Measurements from ENCODE around the gene MT3. TPM values are rescaled to one million over a fixed set of nuclear protein-coding genes. Genes with fewer than 3 reads are reported as not detected.

The MT3 gene
- total RNA-seq, 1 donor from 2014 or later, result not detected

GRCh38 chr16:56594292-56594619 lies 4.9 kb downstream of the MT3 start:
- Mint-ChIP-seq H3K4me1 (peaks cover 9% of the 10 kb centered on the region), H3K27me3 (ENCODE audit: low read depth) (peaks cover 72% of the 10 kb centered on the region), H3K9me3 (peaks cover 3% of the 10 kb centered on the region), H3K36me3 (ENCODE audit: low read depth) (no peaks in the 10 kb centered on the region), H3K4me3 (no peak overlapping the region), H3K27ac (ENCODE audit: unreplicated experiment) (no peak overlapping the region)
- TF ChIP-seq CTCF (conservative IDR thresholded peaks at IDR 0.05), result no peak
- DNase-seq (ENCODE audit: low read depth, low spot score), result no peak

- peak; percentile 66 for TF ChIP-seq CTCF (conservative IDR thresholded peaks at IDR 0.05)
- Mint-ChIP-seq H3K27me3 (ENCODE audit: low read depth) (peaks cover 32% of the 10 kb centered on the region), H3K9me3 (peaks cover 3% of the 10 kb centered on the region), H3K4me1 (peaks cover 6% of the 10 kb centered on the region), H3K27ac (ENCODE audit: unreplicated experiment) (no peak overlapping the region), H3K4me3 (no peak overlapping the region), H3K36me3 (ENCODE audit: low read depth) (no peaks in the 10 kb centered on the region)
- peak; percentile 35 for DNase-seq (ENCODE audit: low read depth, low spot score)
These were observed 11.2 kb downstream of the MT3 start for GRCh38 chr16:56600398-56600999.

DNA sequence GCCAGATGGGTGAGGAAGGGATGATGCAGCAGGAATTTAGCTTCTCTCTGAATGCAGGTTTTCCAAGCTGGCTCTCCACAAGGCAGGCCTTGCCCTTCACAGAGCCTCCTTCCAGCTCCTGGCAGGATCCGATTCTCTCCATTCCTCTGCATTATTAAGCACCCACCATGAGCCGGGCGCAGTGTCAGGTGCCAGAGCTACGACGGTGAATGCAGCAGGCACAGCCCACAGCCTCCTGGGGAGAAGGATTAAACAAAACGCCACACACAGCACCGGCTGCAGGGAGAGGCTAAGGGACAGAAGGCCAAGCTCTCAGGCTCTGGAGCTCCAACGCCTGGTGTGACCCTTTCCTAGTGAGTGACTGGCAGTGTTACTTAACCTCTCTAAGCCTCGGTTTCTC lies 12.0 kb downstream of the MT3 start:
- DNase-seq (ENCODE audit: low read depth, low spot score), result no peak
- H3K9me3 Mint-ChIP-seq, result peaks cover 3% of the 10 kb centered on the region
- peaks cover 29% of the 10 kb centered on the region for H3K27me3 Mint-ChIP-seq (ENCODE audit: low read depth)

DNA sequence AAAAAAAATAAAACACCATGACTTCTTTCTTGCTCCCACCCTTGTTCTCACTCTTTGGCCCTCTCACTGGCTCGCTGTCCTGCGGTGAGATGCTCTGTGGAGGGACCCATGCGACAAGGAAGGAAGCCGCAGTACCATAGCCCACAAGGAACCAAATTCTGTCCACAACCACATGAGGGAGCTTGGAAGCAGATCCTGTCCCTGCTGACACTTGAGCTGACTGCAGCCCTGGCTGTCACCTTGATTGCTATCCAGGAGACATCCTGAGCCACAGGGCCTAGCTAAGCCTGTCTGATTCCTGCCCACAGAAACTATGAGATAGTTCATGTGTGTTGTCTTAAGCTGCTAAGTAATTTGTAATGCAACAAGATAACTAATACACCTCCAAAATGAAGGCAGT lies 14.3 kb downstream of the MT3 start:
- no peaks in the 10 kb centered on the region for H3K9me3 Mint-ChIP-seq
- peaks cover 20% of the 10 kb centered on the region for H3K27me3 Mint-ChIP-seq (ENCODE audit: low read depth)
- TF ChIP-seq CTCF (conservative IDR thresholded peaks at IDR 0.05), result peak; percentile 58
- H3K4me1 Mint-ChIP-seq, result peaks cover 21% of the 10 kb centered on the region
- H3K4me3 Mint-ChIP-seq, result no peak overlapping the region
- H3K36me3 Mint-ChIP-seq (ENCODE audit: low read depth), result no peaks in the 10 kb centered on the region
- no peak overlapping the region for H3K27ac Mint-ChIP-seq (ENCODE audit: unreplicated experiment)
- DNase-seq (ENCODE audit: low read depth, low spot score), result no peak

More for the DNA sequence above, 12.0 kb downstream of the MT3 start:
- Mint-ChIP-seq H3K27ac (ENCODE audit: unreplicated experiment) (peak overlapping the region; percentile 54), H3K4me1 (peaks cover 6% of the 10 kb centered on the region), H3K4me3 (no peak overlapping the region), H3K36me3 (ENCODE audit: low read depth) (no peaks in the 10 kb centered on the region)
- no peak for TF ChIP-seq CTCF (conservative IDR thresholded peaks at IDR 0.05)

DNA sequence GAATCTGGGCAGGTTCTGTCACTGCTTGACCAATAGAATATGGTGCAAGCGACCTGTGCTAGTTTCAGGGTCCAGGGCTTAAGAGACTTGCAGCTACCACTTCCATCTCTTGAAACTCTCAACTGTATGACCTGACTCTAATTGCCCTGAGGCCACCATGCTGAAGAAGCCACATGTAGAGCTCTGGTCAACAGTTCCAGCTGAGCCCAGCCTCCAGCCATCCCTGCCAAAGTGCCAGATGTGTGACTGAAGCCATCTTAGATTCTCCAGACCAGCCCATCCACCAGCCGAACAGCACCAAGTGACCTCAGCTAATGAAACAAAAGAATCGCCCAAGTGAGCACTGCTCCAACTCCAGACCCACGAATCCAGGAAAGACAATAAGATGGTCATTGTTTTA lies 15.6 kb downstream of the MT3 start:
- no peaks in the 10 kb centered on the region for H3K36me3 Mint-ChIP-seq (ENCODE audit: low read depth)
- peaks cover 34% of the 10 kb centered on the region for H3K4me1 Mint-ChIP-seq
- H3K27me3 Mint-ChIP-seq (ENCODE audit: low read depth), result peaks cover 32% of the 10 kb centered on the region
- no peak overlapping the region for H3K27ac Mint-ChIP-seq (ENCODE audit: unreplicated experiment)
- no peak overlapping the region for H3K4me3 Mint-ChIP-seq
- no peak for DNase-seq (ENCODE audit: low read depth, low spot score)
- H3K9me3 Mint-ChIP-seq, result no peaks in the 10 kb centered on the region
- no peak for TF ChIP-seq CTCF (conservative IDR thresholded peaks at IDR 0.05)
